Neural crest cell (in vitro differentiated cells): ENCODE results near the gene REEP6. TPM values are rescaled to one million over a fixed set of nuclear protein-coding genes. Genes with fewer than 3 reads are reported as not detected.
"Not testable (repeated sequence)": the region's sequence is repeated elsewhere in the genome, so short reads cannot be mapped to it uniquely, and the experiment has no call there.

Experiments used
- DNase-seq: peaks from one replicate; pipeline ENCODE4 v3.0.0; 2021; ENCODE audit warnings: low read depth, mixed read lengths, low spot score
- H3K27ac Mint-ChIP-seq: one replicate; pipeline ENCODE4 v1.8.0; 2021; ENCODE audit warnings: mild to moderate bottlenecking, mixed read lengths; ENCODE audit not compliant: unreplicated experiment
- H3K27me3 Mint-ChIP-seq: 2 replicates; pipeline ENCODE4 v1.8.0; 2021; ENCODE audit warnings: low read depth, mild to moderate bottlenecking, mixed read lengths
- H3K36me3 Mint-ChIP-seq: 2 replicates; pipeline ENCODE4 v1.8.0; 2021; ENCODE audit warnings: low read depth, mild to moderate bottlenecking, mixed read lengths
- H3K4me1 Mint-ChIP-seq: 2 replicates; pipeline ENCODE4 v1.8.0; 2021; ENCODE audit warnings: mixed read lengths
- H3K4me3 Mint-ChIP-seq: one replicate; pipeline ENCODE4 v1.8.0; 2021; ENCODE audit warnings: mild to moderate bottlenecking, mixed read lengths
- H3K9me3 Mint-ChIP-seq: 2 replicates; pipeline ENCODE4 v1.8.0; 2021; ENCODE audit warnings: mixed read lengths
- CTCF ChIP-seq: fragments of 200-600 bp; sonication (generic); conservative IDR thresholded peaks from 2 replicates; pipeline ENCODE4 v1.5.0; 2021; ENCODE audit warnings: antibody characterized with exemption, mild to moderate bottlenecking
- total RNA-seq: library from RNA; stranded (reverse); gene quantifications from 2 replicates; pipeline ENCODE4 v1.2.1, GENCODE V29; 2021

The REEP6 gene
- total RNA-seq, 1 donor from 2014 or later: 8.2 TPM

- no peak for DNase-seq
- Mint-ChIP-seq H3K9me3 (no peaks in the 10 kb centered on the region), H3K27me3 (peaks cover 33% of the 10 kb centered on the region), H3K36me3 (no peaks in the 10 kb centered on the region), H3K4me3 (no peak overlapping the region), H3K4me1 (peaks cover 5% of the 10 kb centered on the region), H3K27ac (no peak overlapping the region)
- TF ChIP-seq CTCF: no peak
Observed at GRCh38 chr19:1529430-1529816, 38.4 kb downstream of the REEP6 start.

- H3K27ac Mint-ChIP-seq, H3K36me3 Mint-ChIP-seq, DNase-seq, H3K4me1 Mint-ChIP-seq, H3K9me3 Mint-ChIP-seq, H3K4me3 Mint-ChIP-seq: not testable (repeated sequence)
- H3K27me3 Mint-ChIP-seq: peaks cover 18% of the 10 kb centered on the region
Observed at GRCh38 chr19:1530856-1531255, 39.9 kb downstream of the REEP6 start.

- peaks cover 11% of the 10 kb centered on the region for H3K27me3 Mint-ChIP-seq
- H3K36me3 Mint-ChIP-seq: no peaks in the 10 kb centered on the region
- no peak overlapping the region for H3K4me3 Mint-ChIP-seq
- H3K9me3 Mint-ChIP-seq: no peaks in the 10 kb centered on the region
- H3K4me1 Mint-ChIP-seq: no peaks in the 10 kb centered on the region
- no peak for DNase-seq
- TF ChIP-seq CTCF: no peak
- no peak overlapping the region for H3K27ac Mint-ChIP-seq
Observed at GRCh38 chr19:1531587-1531986, 40.6 kb downstream of the REEP6 start.

- TF ChIP-seq CTCF: no peak
- H3K27me3 Mint-ChIP-seq: peaks cover 9% of the 10 kb centered on the region
- H3K27ac Mint-ChIP-seq: no peak overlapping the region
- no peaks in the 10 kb centered on the region for H3K4me1 Mint-ChIP-seq
- no peak overlapping the region for H3K4me3 Mint-ChIP-seq
- H3K36me3 Mint-ChIP-seq: no peaks in the 10 kb centered on the region
- H3K9me3 Mint-ChIP-seq: no peaks in the 10 kb centered on the region
- no peak for DNase-seq
Observed at GRCh38 chr19:1532003-1532402, 41.0 kb downstream of the REEP6 start.

- DNase-seq: no peak
- H3K4me3 Mint-ChIP-seq: no peak overlapping the region
- no peaks in the 10 kb centered on the region for H3K9me3 Mint-ChIP-seq
- H3K36me3 Mint-ChIP-seq: no peaks in the 10 kb centered on the region
- no peak for TF ChIP-seq CTCF
- no peak overlapping the region for H3K27ac Mint-ChIP-seq
- H3K4me1 Mint-ChIP-seq: no peaks in the 10 kb centered on the region
- peaks cover 2% of the 10 kb centered on the region for H3K27me3 Mint-ChIP-seq
Observed at GRCh38 chr19:1533510-1534150, 42.6 kb downstream of the REEP6 start.

- H3K4me1 Mint-ChIP-seq: no peaks in the 10 kb centered on the region
- no peak for TF ChIP-seq CTCF
- H3K27me3 Mint-ChIP-seq: peaks cover 2% of the 10 kb centered on the region
- no peak overlapping the region for H3K4me3 Mint-ChIP-seq
- no peaks in the 10 kb centered on the region for H3K36me3 Mint-ChIP-seq
- H3K27ac Mint-ChIP-seq: no peak overlapping the region
- no peak for DNase-seq
- no peaks in the 10 kb centered on the region for H3K9me3 Mint-ChIP-seq
Observed at GRCh38 chr19:1534972-1535371, 44.0 kb downstream of the REEP6 start.

GRCh38 chr19:1535699-1536098, 44.7 kb downstream of the REEP6 start:
- H3K4me1 Mint-ChIP-seq, H3K9me3 Mint-ChIP-seq, DNase-seq, H3K27ac Mint-ChIP-seq, H3K27me3 Mint-ChIP-seq, H3K36me3 Mint-ChIP-seq, H3K4me3 Mint-ChIP-seq: not testable (repeated sequence)
